OCI-LY7 (cell line): ENCODE data around the gene OR5H15. TPM values are rescaled to one million over a fixed set of nuclear protein-coding genes. Genes with fewer than 3 reads are reported as not detected.
"Not testable (repeated sequence)": the region's sequence is repeated elsewhere in the genome, so short reads cannot be mapped to it uniquely, and the experiment has no call there.

Experiments used
- Bru-seq: library from RNA; stranded (reverse); fragments of 400-500 nt; gene quantifications from one replicate; lab custom pipeline; 2021; lab: Mats Ljungman, UMichigan
- BruChase-seq, 2 experiments: library from RNA; stranded (reverse); fragments of 400-500 nt; gene quantifications; one replicate each; lab custom pipeline; 2021; lab: Mats Ljungman, UMichigan
- BruUV-seq: library from RNA; stranded (reverse); fragments of 400-500 nt; replicated peaks from 2 replicates; lab custom pipeline; 2021; lab: Mats Ljungman, UMichigan
- CTCF ChIA-PET: fragments of 300-600 bp; sonication (Branson Sonifier 250); formaldehyde crosslinking; loops from one replicate; lab custom pipeline; 2022; ENCODE audit warnings: antibody characterized with exemption; ENCODE audit not compliant: unreplicated experiment; lab: Charles Lee
- POLR2A ChIA-PET: fragments of 300-600 bp; sonication (Branson Sonifier 250); formaldehyde crosslinking; loops from one replicate; lab custom pipeline; 2022; ENCODE audit warnings: antibody characterized with exemption; lab: Charles Lee
- DNase-seq: peaks from one replicate; pipeline ENCODE4 v3.0.0-alpha.2; 2015; ENCODE audit warnings: low spot score
- H2AFZ ChIP-seq: fragments of 200-600 bp; sonication (generic), shearing (Covaris generic); 2 replicates; pipeline ENCODE4 v1.6.1; 2014; ENCODE audit warnings: mild to moderate bottlenecking, antibody characterized with exemption, low read length, moderate library complexity
- H3K27ac ChIP-seq: fragments of 200-600 bp; sonication (generic); 2 replicates; pipeline ENCODE4 v1.5.1; 2014; ENCODE audit warnings: mixed run types, low read depth, mild to moderate bottlenecking, moderate library complexity, low read length, inconsistent platforms; ENCODE audit not compliant: poor library complexity, severe bottlenecking
- H3K36me3 ChIP-seq: fragments of 200-600 bp; sonication (generic); 2 replicates; pipeline ENCODE4 v1.6.1; 2014; ENCODE audit warnings: mild to moderate bottlenecking, antibody characterized with exemption, low read length, moderate library complexity, mixed read lengths; ENCODE audit not compliant: insufficient read depth
- H3K4me1 ChIP-seq: fragments of 200-600 bp; sonication (generic); 2 replicates; pipeline ENCODE4 v1.5.1; 2014; ENCODE audit warnings: mild to moderate bottlenecking, low read length; ENCODE audit not compliant: insufficient read depth, poor library complexity, severe bottlenecking
- H3K4me2 ChIP-seq: fragments of 200-600 bp; sonication (generic); 2 replicates; pipeline ENCODE4 v1.6.1; 2014; ENCODE audit warnings: mild to moderate bottlenecking, low read length
- H3K4me3 ChIP-seq: fragments of 200-600 bp; sonication (generic); 2 replicates; pipeline ENCODE4 v1.5.1; 2014; ENCODE audit warnings: mild to moderate bottlenecking, low read depth, low read length; ENCODE audit not compliant: poor library complexity, severe bottlenecking
- H3K79me2 ChIP-seq: fragments of 200-600 bp; sonication (generic); 2 replicates; pipeline ENCODE4 v1.6.1; 2016; ENCODE audit warnings: low read depth, mild to moderate bottlenecking, low read length, moderate library complexity, mixed read lengths; ENCODE audit not compliant: insufficient read depth
- H3K9me2 ChIP-seq: fragments of 200-600 bp; sonication (generic); 2 replicates; pipeline ENCODE4 v1.6.1; 2016; ENCODE audit warnings: mild to moderate bottlenecking, low read length, mixed read lengths; ENCODE audit not compliant: insufficient read depth
- H3K9me3 ChIP-seq: fragments of 200-600 bp; sonication (generic); 2 replicates; pipeline ENCODE4 v1.6.1; 2014; ENCODE audit warnings: mild to moderate bottlenecking, mixed run types, low read length, mixed read lengths
- H4K20me1 ChIP-seq: fragments of 200-600 bp; sonication (generic); 2 replicates; pipeline ENCODE4 v1.6.1; 2014; ENCODE audit warnings: mild to moderate bottlenecking, antibody characterized with exemption, low read length, moderate library complexity, mixed read lengths; ENCODE audit not compliant: insufficient read depth
- EZH2phosphoT487 ChIP-seq: fragments of 200-600 bp; sonication (generic); IDR thresholded peaks from 2 replicates; pipeline ENCODE4 v1.6.1; 2018; ENCODE audit warnings: low read depth, borderline replicate concordance, mild to moderate bottlenecking, mixed run types, antibody characterized with exemption, low read length, moderate library complexity, mixed read lengths
- intact Hi-C: fragments of 100-400 bp; cut with micrococcal nuclease; formaldehyde crosslinking; loops from one replicate; pipeline ENCODE4 v1.10.0; 2022; ENCODE audit not compliant: unreplicated experiment
- long read RNA-seq: library from polyadenylated mRNA; stranded (forward); transcript quantifications from one replicate; pipeline ENCODE4 v2.0.0, GENCODE V29; 2022
- total RNA-seq, 2 experiments: library from RNA; depleted of rRNA in 1 of 2; stranded (reverse); fragments of >200 nt in 1 of 2; shearing (Covaris generic) in 1 of 2; gene quantifications; 2 replicates each; pipeline ENCODE4 v1.2.3, GENCODE V29; 2014 to 2022
- TF ChIP-seq, protein P1 (sequence below): fragments of 200-600 bp; sonication (generic); conservative IDR thresholded peaks from 2 replicates; pipeline ENCODE4 v1.5.1; 2014; ENCODE audit warnings: mild to moderate bottlenecking, antibody characterized with exemption, low read length, moderate library complexity, mixed read lengths

OR5H15 gene
- total RNA-seq (2014; rRNA removed; shearing (Covaris generic)) = not detected in 2 replicates
- total RNA-seq (2022) = not detected in 2 replicates
- not detected for Bru-seq, nascent RNA
- BruChase-seq, experiment 1, labeled RNA remaining after a 6-hour chase = not detected
- not detected for BruChase-seq, experiment 2, labeled RNA remaining after a 2-hour chase
- long read RNA-seq = 0 reads

DNA sequence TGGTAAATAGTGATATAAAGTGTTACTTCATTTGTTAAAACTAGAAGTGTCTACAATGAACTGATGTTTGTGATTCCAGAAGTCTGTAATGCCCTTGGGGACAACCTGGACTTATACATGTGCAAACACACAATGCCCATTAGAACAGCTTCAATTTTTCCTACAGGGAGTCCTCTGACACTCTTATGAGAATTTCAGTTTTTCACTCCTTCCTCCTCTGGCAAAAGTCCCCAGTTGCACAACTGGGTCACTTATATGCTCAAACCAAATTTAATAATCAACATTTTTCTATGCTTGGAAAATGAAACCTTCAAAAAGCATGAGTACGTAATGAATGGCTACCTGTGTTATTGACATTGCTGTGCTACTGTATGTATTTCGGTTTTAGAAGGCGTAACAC, at the start of gene OR5H15:
OR5H15 (plus strand) TSS at position 301 of the 400 bp plus-strand sequence. CDS start 2,004 bp downstream, outside the sequence.
- Histone ChIP-seq H3K4me1 (no peaks in the 10 kb centered on the region), H3K27ac (no peak within 1 kb of the TSS), H3K9me3 (no peaks in the 10 kb centered on the region), H3K4me3 (no peak within 1 kb of the TSS), H3K36me3 (no peaks in the 10 kb centered on the region), H3K4me2 (no peak within 1 kb of the TSS), H4K20me1 (no peaks in the 10 kb centered on the region), H2AFZ (no peak within 1 kb of the TSS), H3K79me2 (no peaks in the 10 kb centered on the region), H3K9me2 (no peaks in the 10 kb centered on the region; the same call in 1 of the 2 replicates)
- POLR2A ChIA-PET = no interaction called here
- CTCF ChIA-PET = no interaction called here
- no peak for DNase-seq
- TF ChIP-seq, protein P1, sequence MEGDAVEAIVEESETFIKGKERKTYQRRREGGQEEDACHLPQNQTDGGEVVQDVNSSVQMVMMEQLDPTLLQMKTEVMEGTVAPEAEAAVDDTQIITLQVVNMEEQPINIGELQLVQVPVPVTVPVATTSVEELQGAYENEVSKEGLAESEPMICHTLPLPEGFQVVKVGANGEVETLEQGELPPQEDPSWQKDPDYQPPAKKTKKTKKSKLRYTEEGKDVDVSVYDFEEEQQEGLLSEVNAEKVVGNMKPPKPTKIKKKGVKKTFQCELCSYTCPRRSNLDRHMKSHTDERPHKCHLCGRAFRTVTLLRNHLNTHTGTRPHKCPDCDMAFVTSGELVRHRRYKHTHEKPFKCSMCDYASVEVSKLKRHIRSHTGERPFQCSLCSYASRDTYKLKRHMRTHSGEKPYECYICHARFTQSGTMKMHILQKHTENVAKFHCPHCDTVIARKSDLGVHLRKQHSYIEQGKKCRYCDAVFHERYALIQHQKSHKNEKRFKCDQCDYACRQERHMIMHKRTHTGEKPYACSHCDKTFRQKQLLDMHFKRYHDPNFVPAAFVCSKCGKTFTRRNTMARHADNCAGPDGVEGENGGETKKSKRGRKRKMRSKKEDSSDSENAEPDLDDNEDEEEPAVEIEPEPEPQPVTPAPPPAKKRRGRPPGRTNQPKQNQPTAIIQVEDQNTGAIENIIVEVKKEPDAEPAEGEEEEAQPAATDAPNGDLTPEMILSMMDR = no peak
- TF ChIP-seq EZH2phosphoT487 = no peak
- intact Hi-C loops = no loop called here
- BruUV-seq = no TSS peak

- H3K9me3 ChIP-seq = no peaks in the 10 kb centered on the region
- H2AFZ ChIP-seq = no peak within 1 kb of the TSS
- no peaks in the 10 kb centered on the region for H3K36me3 ChIP-seq
- H3K4me3 ChIP-seq = no peak within 1 kb of the TSS
- BruUV-seq = no TSS peak
- no peak within 1 kb of the TSS for H3K27ac ChIP-seq
- no peaks in the 10 kb centered on the region for H4K20me1 ChIP-seq
- no peak for DNase-seq
- intact Hi-C loops = no loop called here
- no peaks in the 10 kb centered on the region for H3K79me2 ChIP-seq
- H3K9me2 ChIP-seq = no peaks in the 10 kb centered on the region
- POLR2A ChIA-PET = no interaction called here
- H3K4me1 ChIP-seq = no peaks in the 10 kb centered on the region
- no peak within 1 kb of the TSS for H3K4me2 ChIP-seq
- no peak for TF ChIP-seq EZH2phosphoT487
- TF ChIP-seq, protein P1 = no peak
- CTCF ChIA-PET = no interaction called here
Measured at GRCh38 chr3:98130421-98130820, 36.1 kb upstream of the OR5H15 start, which contains the start of gene OR5H1. Gene OR5H1 (plus strand): TSS chr3:98130721. CDS start chr3:98132698, 1,977 bp downstream.

DNA sequence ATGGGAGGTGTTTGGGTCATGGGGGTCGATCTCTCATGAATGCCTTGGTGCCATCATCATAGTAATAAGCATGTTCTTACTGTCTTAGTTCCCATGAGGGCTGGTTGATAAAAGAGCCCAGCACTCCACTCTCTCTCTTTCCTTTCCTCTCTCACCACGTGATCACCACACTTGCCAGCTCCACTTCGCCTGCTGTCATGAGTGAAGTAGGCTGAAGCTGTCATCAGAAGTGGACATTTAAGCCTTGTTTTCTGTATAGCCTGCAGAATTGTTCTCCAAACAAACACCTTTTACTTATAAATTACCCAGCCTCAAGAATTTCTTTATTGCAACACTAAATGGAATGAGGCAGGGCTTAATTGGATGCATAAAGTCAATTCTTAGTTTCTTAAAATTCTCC, 29.9 kb upstream of the OR5H15 start:
- TF ChIP-seq, protein P1 = no peak
- no peak for TF ChIP-seq EZH2phosphoT487
- POLR2A ChIA-PET = no interaction called here

DNA sequence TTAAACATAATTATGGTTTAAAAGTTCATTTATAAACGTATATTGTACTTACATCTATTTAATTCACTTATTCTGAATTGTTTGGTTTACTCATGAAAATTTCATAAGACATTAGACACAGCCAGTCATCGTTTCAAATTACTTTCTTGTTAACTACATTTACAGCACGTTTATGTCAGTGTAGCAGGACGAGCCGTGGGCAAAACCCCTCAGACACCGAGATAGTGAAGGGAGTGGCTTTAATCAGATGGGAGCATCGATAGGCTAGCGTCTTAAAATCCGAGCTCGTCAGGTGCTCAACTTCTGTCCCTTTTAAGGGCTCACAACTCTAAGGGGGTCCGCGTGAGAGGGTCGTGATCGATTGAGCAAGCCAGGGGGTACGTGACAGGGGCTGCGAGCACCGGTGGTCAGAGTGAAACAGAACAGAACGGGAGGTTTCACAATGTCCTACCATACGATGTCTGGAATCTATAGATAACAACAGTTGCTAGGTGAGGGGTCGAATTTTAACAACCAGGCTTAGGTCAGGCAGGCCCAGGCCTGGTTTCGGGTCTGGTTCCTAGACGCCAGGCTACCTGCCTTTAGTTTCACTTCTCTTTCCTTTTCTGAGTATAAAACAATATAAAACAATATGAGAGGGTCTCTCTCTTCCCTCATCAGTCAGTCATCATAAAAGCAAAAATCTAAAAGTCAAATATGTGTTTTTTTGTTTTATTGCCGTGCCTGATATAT, 28.5 kb upstream of the OR5H15 start:
- CTCF ChIA-PET, BruUV-seq: not testable (repeated sequence)
- POLR2A ChIA-PET = interaction anchor here (0.6 kb wide), 1 partner anchor 16 kb away, joined by 3 read pairs; no protein-coding TSS in a partner anchor

More for the DNA sequence above, 29.9 kb upstream of the OR5H15 start:
- H3K27ac ChIP-seq = no peak overlapping the region
- CTCF ChIA-PET = no interaction called here
- no peaks in the 10 kb centered on the region for H3K36me3 ChIP-seq
- intact Hi-C loops = no loop called here
- no TSS peak for BruUV-seq
- H2AFZ ChIP-seq = no peak overlapping the region
- H3K9me3 ChIP-seq = no peaks in the 10 kb centered on the region
- H3K79me2 ChIP-seq = no peaks in the 10 kb centered on the region
- no peaks in the 10 kb centered on the region for H3K4me1 ChIP-seq
- no peaks in the 10 kb centered on the region for H4K20me1 ChIP-seq
- H3K4me3 ChIP-seq = no peak overlapping the region
- H3K4me2 ChIP-seq = no peak overlapping the region
- no peak for DNase-seq
- no peaks in the 10 kb centered on the region for H3K9me2 ChIP-seq

More for the DNA sequence above, 28.5 kb upstream of the OR5H15 start:
- H3K9me2 ChIP-seq, H3K4me1 ChIP-seq, H2AFZ ChIP-seq, H3K4me2 ChIP-seq, H3K79me2 ChIP-seq, H3K9me3 ChIP-seq, H3K36me3 ChIP-seq, H4K20me1 ChIP-seq, intact Hi-C loops, H3K27ac ChIP-seq, H3K4me3 ChIP-seq, DNase-seq: not testable (repeated sequence)
